ENCODE results near the gene TRPV5.

The TRPV5 gene

DNA sequence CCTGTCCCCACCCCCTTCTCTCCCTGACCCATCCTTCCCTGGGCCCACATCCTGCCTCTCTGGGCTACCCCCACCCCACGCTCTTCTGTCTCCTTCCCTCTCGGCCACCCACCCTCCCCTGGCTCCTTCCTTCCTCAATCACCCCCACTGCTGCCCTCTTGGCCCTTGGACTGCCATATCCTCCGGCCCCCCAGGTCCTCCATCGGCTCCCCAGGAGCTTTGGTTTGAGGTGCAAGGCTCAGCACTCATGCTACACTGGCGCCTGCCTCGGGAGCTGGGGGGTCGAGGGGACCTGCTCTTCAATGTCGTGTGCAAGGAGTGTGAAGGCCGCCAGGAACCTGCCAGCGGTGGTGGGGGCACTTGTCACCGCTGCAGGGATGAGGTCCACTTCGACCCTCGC lies 67.8 kb downstream of the TRPV5 start:
- H3K9ac ChIP-seq (ENCODE audit: low read depth, low read length) = no peak overlapping the region
- H3K9me3 ChIP-seq (ENCODE audit: control insufficient read depth, insufficient read depth, low read length) = no peaks in the 10 kb centered on the region
- peaks cover 6% of the 10 kb centered on the region for H3K4me1 ChIP-seq (ENCODE audit: control insufficient read depth, insufficient read depth, low read length)
- no peaks in the 10 kb centered on the region for H3K36me3 ChIP-seq (ENCODE audit: control insufficient read depth, insufficient read depth, low read length)
- H3K27me3 ChIP-seq (ENCODE audit: control insufficient read depth, insufficient read depth, low read length) = no peaks in the 10 kb centered on the region
- no peak overlapping the region for H3K4me3 ChIP-seq (ENCODE audit: low read depth, low read length)

DNA sequence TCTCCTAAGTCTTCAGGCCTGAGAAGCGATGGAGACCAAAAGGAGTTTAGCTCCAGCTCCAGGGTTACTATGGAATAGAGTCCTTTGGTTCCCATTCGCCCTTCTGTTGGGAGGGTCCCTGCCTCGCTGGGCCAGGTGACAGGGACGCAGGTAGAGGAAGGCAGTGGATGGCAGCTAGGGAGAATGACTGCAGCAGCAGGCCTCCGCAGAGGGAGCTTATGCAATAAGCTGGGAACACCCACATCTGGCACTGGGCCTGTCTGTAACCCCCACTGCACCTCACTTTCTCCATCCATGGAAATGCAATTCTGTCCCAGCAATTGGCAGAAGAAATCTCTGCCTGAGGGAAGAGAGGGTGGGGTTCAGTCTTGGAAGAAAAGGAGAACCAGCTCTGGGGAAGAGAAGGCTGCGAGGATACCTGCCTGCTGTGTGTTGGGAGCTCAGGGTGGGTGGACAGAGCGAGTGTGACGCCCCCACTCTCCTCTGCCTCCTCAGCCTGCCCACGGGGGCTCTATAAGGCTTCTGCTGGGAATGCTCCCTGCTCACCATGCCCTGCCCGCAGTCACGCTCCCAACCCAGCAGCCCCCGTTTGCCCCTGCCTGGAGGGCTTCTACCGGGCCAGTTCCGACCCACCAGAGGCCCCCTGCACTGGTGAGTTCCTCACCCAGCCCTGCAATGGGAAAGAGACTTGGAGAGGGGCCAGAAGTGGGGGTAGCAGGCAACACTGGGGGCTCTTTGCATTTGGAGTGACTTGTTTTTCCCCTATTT lies 68.4 kb downstream of the TRPV5 start:
- Histone ChIP-seq H3K9ac (ENCODE audit: low read depth, low read length) (no peak overlapping the region), H3K4me3 (ENCODE audit: low read depth, low read length) (no peak overlapping the region), H3K4me1 (ENCODE audit: control insufficient read depth, insufficient read depth, low read length) (peaks cover 6% of the 10 kb centered on the region), H3K36me3 (ENCODE audit: control insufficient read depth, insufficient read depth, low read length) (no peaks in the 10 kb centered on the region), H3K9me3 (ENCODE audit: control insufficient read depth, insufficient read depth, low read length) (no peaks in the 10 kb centered on the region), H3K27me3 (ENCODE audit: control insufficient read depth, insufficient read depth, low read length) (no peaks in the 10 kb centered on the region)

- no peaks in the 10 kb centered on the region for H3K9me3 ChIP-seq (ENCODE audit: control insufficient read depth, insufficient read depth, low read length)
- H3K4me1 ChIP-seq (ENCODE audit: control insufficient read depth, insufficient read depth, low read length) = peaks cover 6% of the 10 kb centered on the region
- no peaks in the 10 kb centered on the region for H3K36me3 ChIP-seq (ENCODE audit: control insufficient read depth, insufficient read depth, low read length)
- H3K9ac ChIP-seq (ENCODE audit: low read depth, low read length) = no peak overlapping the region
- H3K4me3 ChIP-seq (ENCODE audit: low read depth, low read length) = no peak overlapping the region
- no peaks in the 10 kb centered on the region for H3K27me3 ChIP-seq (ENCODE audit: control insufficient read depth, insufficient read depth, low read length)
Observed at GRCh38 chr7:142863891-142864685, 69.5 kb downstream of the TRPV5 start.

- H3K27me3 ChIP-seq (ENCODE audit: control insufficient read depth, insufficient read depth, low read length) = no peaks in the 10 kb centered on the region
- peaks cover 6% of the 10 kb centered on the region for H3K4me1 ChIP-seq (ENCODE audit: control insufficient read depth, insufficient read depth, low read length)
Observed at GRCh38 chr7:142862786-142863400, 70.7 kb downstream of the TRPV5 start.

DNA sequence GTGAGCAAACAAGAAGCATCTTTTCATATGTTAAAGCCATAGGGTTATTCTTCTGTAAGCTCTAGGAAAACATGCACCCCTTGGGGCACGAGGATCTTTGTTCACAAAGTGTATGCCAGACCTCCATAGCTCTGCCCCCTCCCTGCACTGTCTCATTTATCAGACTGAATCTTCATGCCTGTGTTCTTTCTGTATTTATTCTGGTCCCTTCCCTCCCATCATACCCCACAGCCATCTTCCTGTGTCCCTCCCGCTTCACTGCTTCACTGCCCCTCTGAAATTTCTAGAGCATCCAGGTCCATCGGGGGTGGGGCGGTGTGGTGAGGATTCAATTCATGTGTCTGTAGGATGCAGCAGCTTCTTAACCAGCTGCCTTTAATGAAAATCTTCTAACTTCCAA lies 71.2 kb downstream of the TRPV5 start:
- H3K9me3 ChIP-seq (ENCODE audit: control insufficient read depth, insufficient read depth, low read length) = no peaks in the 10 kb centered on the region
- H3K4me3 ChIP-seq (ENCODE audit: low read depth, low read length) = no peak overlapping the region
- no peak overlapping the region for H3K9ac ChIP-seq (ENCODE audit: low read depth, low read length)
- peaks cover 9% of the 10 kb centered on the region for H3K4me1 ChIP-seq (ENCODE audit: control insufficient read depth, insufficient read depth, low read length)
- H3K36me3 ChIP-seq (ENCODE audit: control insufficient read depth, insufficient read depth, low read length) = no peaks in the 10 kb centered on the region
- no peaks in the 10 kb centered on the region for H3K27me3 ChIP-seq (ENCODE audit: control insufficient read depth, insufficient read depth, low read length)

More at GRCh38 chr7:142862786-142863400, 70.7 kb downstream of the TRPV5 start:
- H3K36me3 ChIP-seq (ENCODE audit: control insufficient read depth, insufficient read depth, low read length) = no peaks in the 10 kb centered on the region
- no peaks in the 10 kb centered on the region for H3K9me3 ChIP-seq (ENCODE audit: control insufficient read depth, insufficient read depth, low read length)
- H3K9ac ChIP-seq (ENCODE audit: low read depth, low read length) = no peak overlapping the region
- H3K4me3 ChIP-seq (ENCODE audit: low read depth, low read length) = no peak overlapping the region

- no peaks in the 10 kb centered on the region for H3K36me3 ChIP-seq (ENCODE audit: control insufficient read depth, insufficient read depth, low read length)
- H3K9me3 ChIP-seq (ENCODE audit: control insufficient read depth, insufficient read depth, low read length) = no peaks in the 10 kb centered on the region
- no peak overlapping the region for H3K9ac ChIP-seq (ENCODE audit: low read depth, low read length)
- peaks cover 9% of the 10 kb centered on the region for H3K4me1 ChIP-seq (ENCODE audit: control insufficient read depth, insufficient read depth, low read length)
- H3K4me3 ChIP-seq (ENCODE audit: low read depth, low read length) = no peak overlapping the region
- peaks cover 13% of the 10 kb centered on the region for H3K27me3 ChIP-seq (ENCODE audit: control insufficient read depth, insufficient read depth, low read length)
Observed at GRCh38 chr7:142860968-142861367, 72.6 kb downstream of the TRPV5 start.

DNA sequence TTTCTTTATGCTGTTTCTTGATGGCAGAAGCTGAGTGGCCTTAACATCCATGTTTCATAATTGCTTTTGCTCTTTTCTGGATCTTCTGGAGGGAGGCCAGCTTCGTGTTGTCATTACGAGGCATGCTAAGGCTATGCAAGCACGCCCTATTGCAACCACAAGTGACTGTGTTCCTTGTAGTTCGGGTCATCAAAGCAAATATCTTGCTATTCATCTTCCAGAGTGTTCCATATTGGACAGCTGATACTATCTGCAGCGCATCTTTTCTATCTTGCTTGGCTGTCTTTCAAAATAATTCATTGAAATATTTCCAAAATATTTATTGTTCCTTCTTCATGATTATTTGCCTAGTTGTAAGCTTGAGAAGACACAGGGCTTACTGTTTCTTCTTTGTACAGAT lies 73.7 kb downstream of the TRPV5 start:
- Histone ChIP-seq H3K4me3 (ENCODE audit: low read depth, low read length) (no peak overlapping the region), H3K9ac (ENCODE audit: low read depth, low read length) (no peak overlapping the region), H3K4me1 (ENCODE audit: control insufficient read depth, insufficient read depth, low read length) (peaks cover 9% of the 10 kb centered on the region), H3K27me3 (ENCODE audit: control insufficient read depth, insufficient read depth, low read length) (peaks cover 21% of the 10 kb centered on the region), H3K9me3 (ENCODE audit: control insufficient read depth, insufficient read depth, low read length) (no peaks in the 10 kb centered on the region), H3K36me3 (ENCODE audit: control insufficient read depth, insufficient read depth, low read length) (no peaks in the 10 kb centered on the region)

GRCh38 chr7:142859411-142859810 lies 74.1 kb downstream of the TRPV5 start:
- no peak overlapping the region for H3K9ac ChIP-seq (ENCODE audit: low read depth, low read length)
- H3K27me3 ChIP-seq (ENCODE audit: control insufficient read depth, insufficient read depth, low read length) = peaks cover 21% of the 10 kb centered on the region
- H3K9me3 ChIP-seq (ENCODE audit: control insufficient read depth, insufficient read depth, low read length) = no peaks in the 10 kb centered on the region
- H3K4me1 ChIP-seq (ENCODE audit: control insufficient read depth, insufficient read depth, low read length) = peaks cover 9% of the 10 kb centered on the region
- no peaks in the 10 kb centered on the region for H3K36me3 ChIP-seq (ENCODE audit: control insufficient read depth, insufficient read depth, low read length)
- H3K4me3 ChIP-seq (ENCODE audit: low read depth, low read length) = no peak overlapping the region
